Measurements from ENCODE around the gene MAP3K13.

Gene MAP3K13

GRCh38 chr3:185362850-185363661 lies at the start of gene MAP3K13:
Gene MAP3K13 (plus strand): TSS chr3:185363136. CDS start chr3:185428582, 65,446 bp downstream.
- peaks cover 9% of the 10 kb centered on the region for H3K79me2 ChIP-seq

GRCh38 chr3:185313693-185314246 lies 49.2 kb upstream of the MAP3K13 start:
- H3K36me3 ChIP-seq (ENCODE audit: control insufficient read depth, insufficient read depth, low read length): no peaks in the 10 kb centered on the region
- H3K9me3 ChIP-seq (ENCODE audit: control insufficient read depth, low read length): no peaks in the 10 kb centered on the region

More at GRCh38 chr3:185362850-185363661, at the start of gene MAP3K13:
- H3K9me3 ChIP-seq (ENCODE audit: control insufficient read depth, low read length): no peaks in the 10 kb centered on the region
- H3K4me3 ChIP-seq (ENCODE audit: low read depth, low read length): peak within 1 kb of the TSS; percentile 79
- H3K4me1 ChIP-seq: peaks cover 8% of the 10 kb centered on the region
- no peaks in the 10 kb centered on the region for H3K36me3 ChIP-seq (ENCODE audit: control insufficient read depth, insufficient read depth, low read length)
- no peak for TF ChIP-seq CTCF (IDR thresholded peaks at IDR 0.05)
- H2AFZ ChIP-seq: peak within 1 kb of the TSS; percentile 95
- no peaks in the 10 kb centered on the region for H3K27me3 ChIP-seq (ENCODE audit: control insufficient read depth, insufficient read depth, low read length)
- peak within 1 kb of the TSS; percentile 89 for H3K27ac ChIP-seq
- peak within 1 kb of the TSS; percentile 80 for H3K4me2 ChIP-seq (ENCODE audit: low read length)
- peak within 1 kb of the TSS; percentile 40 for H3K9ac ChIP-seq

GRCh38 chr3:185316740-185317412 lies 46.1 kb upstream of the MAP3K13 start:
- Histone ChIP-seq H3K4me2 (ENCODE audit: low read length) (no peak overlapping the region), H3K36me3 (ENCODE audit: control insufficient read depth, insufficient read depth, low read length) (no peaks in the 10 kb centered on the region), H3K9ac (no peak overlapping the region), H3K27ac (peak overlapping the region; percentile 18), H3K79me2 (no peaks in the 10 kb centered on the region), H2AFZ (no peak overlapping the region), H3K9me3 (ENCODE audit: control insufficient read depth, low read length) (no peaks in the 10 kb centered on the region), H3K27me3 (ENCODE audit: control insufficient read depth, insufficient read depth, low read length) (no peaks in the 10 kb centered on the region), H3K4me1 (no peaks in the 10 kb centered on the region), H3K4me3 (ENCODE audit: low read depth, low read length) (no peak overlapping the region)
- TF ChIP-seq CTCF (IDR thresholded peaks at IDR 0.05): no peak

More at GRCh38 chr3:185313693-185314246, 49.2 kb upstream of the MAP3K13 start:
- Histone ChIP-seq H3K4me2 (ENCODE audit: low read length) (no peak overlapping the region), H2AFZ (no peak overlapping the region), H3K4me1 (no peaks in the 10 kb centered on the region), H3K79me2 (no peaks in the 10 kb centered on the region), H3K4me3 (ENCODE audit: low read depth, low read length) (no peak overlapping the region), H3K27me3 (ENCODE audit: control insufficient read depth, insufficient read depth, low read length) (no peaks in the 10 kb centered on the region), H3K27ac (no peak overlapping the region), H3K9ac (no peak overlapping the region)
- TF ChIP-seq CTCF (IDR thresholded peaks at IDR 0.05): no peak

- H3K9ac ChIP-seq: no peak overlapping the region
- no peaks in the 10 kb centered on the region for H3K36me3 ChIP-seq (ENCODE audit: control insufficient read depth, insufficient read depth, low read length)
- no peak overlapping the region for H3K4me2 ChIP-seq (ENCODE audit: low read length)
- TF ChIP-seq CTCF (IDR thresholded peaks at IDR 0.05): no peak
- H3K27ac ChIP-seq: no peak overlapping the region
- H3K79me2 ChIP-seq: no peaks in the 10 kb centered on the region
- H2AFZ ChIP-seq: no peak overlapping the region
- H3K4me3 ChIP-seq (ENCODE audit: low read depth, low read length): no peak overlapping the region
- no peaks in the 10 kb centered on the region for H3K4me1 ChIP-seq
- no peaks in the 10 kb centered on the region for H3K27me3 ChIP-seq (ENCODE audit: control insufficient read depth, insufficient read depth, low read length)
- H3K9me3 ChIP-seq (ENCODE audit: control insufficient read depth, low read length): no peaks in the 10 kb centered on the region
Measured at GRCh38 chr3:185317674-185318073, 45.3 kb upstream of the MAP3K13 start.

Data from parathyroid adenoma (tissue), 2 donors.